ENCODE results near the gene TGFBR2.
A peak's percentile ranks its signal among the peaks of the same experiment; 100 is the strongest.

TGFBR2 gene

GRCh38 chr3:30656624-30657141 is 50.3 kb downstream of the TGFBR2 start:
- Mint-ChIP-seq H3K4me1 (peaks cover 60% of the 10 kb centered on the region), H3K36me3 (ENCODE audit: low read depth) (peaks cover 67% of the 10 kb centered on the region), H3K4me3 (no peak overlapping the region), H3K9me3 (no peaks in the 10 kb centered on the region), H3K27me3 (ENCODE audit: low read depth) (no peaks in the 10 kb centered on the region), H3K27ac (peak overlapping the region in 2 of 3 experiments; percentile 31 to 92)
- no peak for TF ChIP-seq CTCF (IDR thresholded peaks at IDR 0.05; ENCODE audit: unreplicated experiment in 3 of 3)

GRCh38 chr3:30657914-30658313 is 51.5 kb downstream of the TGFBR2 start:
- Mint-ChIP-seq H3K4me1 (peaks cover 66% of the 10 kb centered on the region), H3K9me3 (no peaks in the 10 kb centered on the region), H3K27ac (peak overlapping the region; percentile 92 to 93 (median 92)), H3K27me3 (ENCODE audit: low read depth) (no peaks in the 10 kb centered on the region), H3K4me3 (no peak overlapping the region), H3K36me3 (ENCODE audit: low read depth) (peaks cover 56% of the 10 kb centered on the region)
- no peak for TF ChIP-seq CTCF (IDR thresholded peaks at IDR 0.05; ENCODE audit: unreplicated experiment in 3 of 3)

GRCh38 chr3:30658328-30659052 is 52.1 kb downstream of the TGFBR2 start:
- Mint-ChIP-seq H3K27ac (peak overlapping the region; percentile 92 to 93 (median 92)), H3K4me1 (peaks cover 67% of the 10 kb centered on the region), H3K4me3 (no peak overlapping the region), H3K36me3 (ENCODE audit: low read depth) (peaks cover 53% of the 10 kb centered on the region), H3K9me3 (no peaks in the 10 kb centered on the region), H3K27me3 (ENCODE audit: low read depth) (no peaks in the 10 kb centered on the region)
- TF ChIP-seq CTCF (IDR thresholded peaks at IDR 0.05; ENCODE audit: unreplicated experiment in 3 of 3) = no peak

- Mint-ChIP-seq H3K4me3 (no peak overlapping the region), H3K27ac (peak overlapping the region; percentile 92 to 93 (median 92)), H3K4me1 (peaks cover 71% of the 10 kb centered on the region), H3K9me3 (no peaks in the 10 kb centered on the region), H3K36me3 (ENCODE audit: low read depth) (peaks cover 44% of the 10 kb centered on the region), H3K27me3 (ENCODE audit: low read depth) (no peaks in the 10 kb centered on the region)
- TF ChIP-seq CTCF (IDR thresholded peaks at IDR 0.05; ENCODE audit: unreplicated experiment in 3 of 3) = no peak
Measured at GRCh38 chr3:30659270-30660130, 53.1 kb downstream of the TGFBR2 start.

GRCh38 chr3:30660136-30660535 is 53.7 kb downstream of the TGFBR2 start:
- Mint-ChIP-seq H3K4me3 (no peak overlapping the region), H3K4me1 (peaks cover 70% of the 10 kb centered on the region), H3K9me3 (no peaks in the 10 kb centered on the region), H3K36me3 (ENCODE audit: low read depth) (peaks cover 38% of the 10 kb centered on the region), H3K27ac (peak overlapping the region; percentile 67 to 93 (median 92)), H3K27me3 (ENCODE audit: low read depth) (no peaks in the 10 kb centered on the region)
- TF ChIP-seq CTCF (IDR thresholded peaks at IDR 0.05; ENCODE audit: unreplicated experiment in 3 of 3) = peak in 1 of 3 experiments; percentile 13

All from nephron (organoid).